ENCODE data around the gene EML2.
"Not testable (repeated sequence)": the region's sequence is repeated elsewhere in the genome, so short reads cannot be mapped to it uniquely, and the experiment has no call there.

- TF ChIP-seq, protein P1, sequence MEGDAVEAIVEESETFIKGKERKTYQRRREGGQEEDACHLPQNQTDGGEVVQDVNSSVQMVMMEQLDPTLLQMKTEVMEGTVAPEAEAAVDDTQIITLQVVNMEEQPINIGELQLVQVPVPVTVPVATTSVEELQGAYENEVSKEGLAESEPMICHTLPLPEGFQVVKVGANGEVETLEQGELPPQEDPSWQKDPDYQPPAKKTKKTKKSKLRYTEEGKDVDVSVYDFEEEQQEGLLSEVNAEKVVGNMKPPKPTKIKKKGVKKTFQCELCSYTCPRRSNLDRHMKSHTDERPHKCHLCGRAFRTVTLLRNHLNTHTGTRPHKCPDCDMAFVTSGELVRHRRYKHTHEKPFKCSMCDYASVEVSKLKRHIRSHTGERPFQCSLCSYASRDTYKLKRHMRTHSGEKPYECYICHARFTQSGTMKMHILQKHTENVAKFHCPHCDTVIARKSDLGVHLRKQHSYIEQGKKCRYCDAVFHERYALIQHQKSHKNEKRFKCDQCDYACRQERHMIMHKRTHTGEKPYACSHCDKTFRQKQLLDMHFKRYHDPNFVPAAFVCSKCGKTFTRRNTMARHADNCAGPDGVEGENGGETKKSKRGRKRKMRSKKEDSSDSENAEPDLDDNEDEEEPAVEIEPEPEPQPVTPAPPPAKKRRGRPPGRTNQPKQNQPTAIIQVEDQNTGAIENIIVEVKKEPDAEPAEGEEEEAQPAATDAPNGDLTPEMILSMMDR (IDR thresholded peaks at IDR 0.05), result not testable (repeated sequence)
- not testable (repeated sequence) for TF ChIP-seq ZFX (IDR thresholded peaks at IDR 0.05; ENCODE audit: borderline replicate concordance)
These were observed 24.1 kb downstream of the EML2 start for GRCh38 chr19:45615056-45615455.

Measured in 22Rv1 (cell line).